Measurements from ENCODE around the gene RANBP9.

The RANBP9 gene

GRCh38 chr6:13593103-13593502, 118.5 kb downstream of the RANBP9 start:
- FAIRE-seq = no peak

GRCh38 chr6:13591205-13591921, 120.3 kb downstream of the RANBP9 start:
- FAIRE-seq = no peak

GRCh38 chr6:13590574-13591153, 121.0 kb downstream of the RANBP9 start:
- no peak for FAIRE-seq

GRCh38 chr6:13589801-13590200, 121.8 kb downstream of the RANBP9 start:
- no peak for FAIRE-seq

- FAIRE-seq = no peak
Measured at GRCh38 chr6:13586603-13587542, 124.8 kb downstream of the RANBP9 start.

- FAIRE-seq = no peak
Measured at GRCh38 chr6:13581700-13582229, 129.9 kb downstream of the RANBP9 start.

- no peak for FAIRE-seq
Measured at GRCh38 chr6:13579911-13580310, 131.7 kb downstream of the RANBP9 start.

GRCh38 chr6:13577926-13578325, 133.7 kb downstream of the RANBP9 start:
- no peak for FAIRE-seq

GRCh38 chr6:13576017-13576416, 135.6 kb downstream of the RANBP9 start:
- no peak for FAIRE-seq

GRCh38 chr6:13575377-13575775, 136.3 kb downstream of the RANBP9 start:
- FAIRE-seq = no peak

- peak; percentile 74 for FAIRE-seq
Measured at GRCh38 chr6:13574571-13575376, 136.9 kb downstream of the RANBP9 start, which contains the start of gene SIRT5. Gene SIRT5 (plus strand): TSS chr6:13574601. CDS start chr6:13584111, 9,510 bp downstream.

GRCh38 chr6:13574149-13574570, 137.5 kb downstream of the RANBP9 start:
- no peak for FAIRE-seq

- FAIRE-seq = no peak
Measured at GRCh38 chr6:13573669-13574110, 137.9 kb downstream of the RANBP9 start.

GRCh38 chr6:13572951-13573654, 138.5 kb downstream of the RANBP9 start:
- no peak for FAIRE-seq

GRCh38 chr6:13572240-13572639, 139.4 kb downstream of the RANBP9 start:
- FAIRE-seq = no peak

Measured in G401.6 (cell line).